K562 (cell line): ENCODE results near the gene TAF12.

Source experiments
- CBX1 ChIP-seq: sonication (generic); IDR thresholded peaks from 2 replicates; pipeline ENCODE4 v1.6.1; 2016; ENCODE audit warnings: antibody characterized with exemption, low read depth, mild to moderate bottlenecking
- EHMT2 ChIP-seq: fragments of 450-650 bp; IDR thresholded peaks from 2 replicates; pipeline ENCODE4 v1.6.1; 2018; ENCODE audit warnings: antibody characterized with exemption
- FOS ChIP-seq: IDR thresholded peaks from 3 replicates; pipeline ENCODE4 v1.6.1; 2011; ENCODE audit not compliant: insufficient read length; ENCODE audit errors: extremely low read depth
- MYC ChIP-seq, 2 experiments: fragments of 250-450 bp in 1 of 2; sonication (Bioruptor Pico) in 1 of 2; IDR thresholded peaks; 2 replicates each; pipeline versions ENCODE4 v1.5.1 to v1.6.1; 2012 to 2021; ENCODE audit warnings: low read depth in 2 of 2, borderline replicate concordance in 1 of 2, improper control_type of control experiment in 1 of 2, low read length in 1 of 2, mild to moderate bottlenecking in 1 of 2, moderate library complexity in 1 of 2
- SMARCB1 ChIP-seq: IDR thresholded peaks from 2 replicates; pipeline ENCODE4 v1.6.1; 2011; ENCODE audit warnings: improper control_type of control experiment, low read depth; ENCODE audit not compliant: insufficient read length
- SREBF2 ChIP-seq: sonication (generic); formaldehyde crosslinking; IDR thresholded peaks from 2 replicates; pipeline ENCODE4 v1.4.0; 2020; ENCODE audit warnings: mild to moderate bottlenecking, missing genetic modification reagents
- ZBTB33 ChIP-seq: sonication (generic); formaldehyde crosslinking; IDR thresholded peaks from 2 replicates; pipeline ENCODE4 v1.8.1; 2023; ENCODE audit warnings: mild to moderate bottlenecking, missing genetic modification reagents
- ZNF444 ChIP-seq: fragments of 250-450 bp; sonication (Bioruptor Pico); IDR thresholded peaks from 2 replicates; pipeline ENCODE4 v1.4.0; 2020; ENCODE audit warnings: mild to moderate bottlenecking, moderate library complexity
- TF ChIP-seq, protein P1 (sequence below): sonication (generic); formaldehyde crosslinking; IDR thresholded peaks from 2 replicates; pipeline ENCODE4 v1.8.0; 2022; ENCODE audit warnings: missing genetic modification reagents, mild to moderate bottlenecking, borderline replicate concordance
- TF ChIP-seq, protein P2 (sequence below), 3 experiments: IDR thresholded peaks in 2 of 3; conservative IDR thresholded peaks in 1 of 3; 2 replicates each; pipeline ENCODE4 v1.5.1; 2011 to 2012; ENCODE audit warnings: low read length in 3 of 3, mild to moderate bottlenecking in 3 of 3, control low read depth in 2 of 3, improper control_type of control experiment in 1 of 3, inconsistent platforms in 1 of 3, low read depth in 1 of 3, mixed read lengths in 1 of 3, moderate library complexity in 1 of 3; ENCODE audit not compliant: insufficient read depth in 2 of 3

- no peak for TF ChIP-seq EHMT2
- TF ChIP-seq ZNF444 (CRISPR knock-in tag), result no peak
- no peak for TF ChIP-seq FOS
- TF ChIP-seq CBX1, result no peak
- TF ChIP-seq, protein P1, sequence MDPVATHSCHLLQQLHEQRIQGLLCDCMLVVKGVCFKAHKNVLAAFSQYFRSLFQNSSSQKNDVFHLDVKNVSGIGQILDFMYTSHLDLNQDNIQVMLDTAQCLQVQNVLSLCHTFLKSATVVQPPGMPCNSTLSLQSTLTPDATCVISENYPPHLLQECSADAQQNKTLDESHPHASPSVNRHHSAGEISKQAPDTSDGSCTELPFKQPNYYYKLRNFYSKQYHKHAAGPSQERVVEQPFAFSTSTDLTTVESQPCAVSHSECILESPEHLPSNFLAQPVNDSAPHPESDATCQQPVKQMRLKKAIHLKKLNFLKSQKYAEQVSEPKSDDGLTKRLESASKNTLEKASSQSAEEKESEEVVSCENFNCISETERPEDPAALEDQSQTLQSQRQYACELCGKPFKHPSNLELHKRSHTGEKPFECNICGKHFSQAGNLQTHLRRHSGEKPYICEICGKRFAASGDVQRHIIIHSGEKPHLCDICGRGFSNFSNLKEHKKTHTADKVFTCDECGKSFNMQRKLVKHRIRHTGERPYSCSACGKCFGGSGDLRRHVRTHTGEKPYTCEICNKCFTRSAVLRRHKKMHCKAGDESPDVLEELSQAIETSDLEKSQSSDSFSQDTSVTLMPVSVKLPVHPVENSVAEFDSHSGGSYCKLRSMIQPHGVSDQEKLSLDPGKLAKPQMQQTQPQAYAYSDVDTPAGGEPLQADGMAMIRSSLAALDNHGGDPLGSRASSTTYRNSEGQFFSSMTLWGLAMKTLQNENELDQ (CRISPR knock-in tag), result no peak
- TF ChIP-seq SMARCB1, result no peak
- TF ChIP-seq ZBTB33, result no peak
- TF ChIP-seq, protein P2, sequence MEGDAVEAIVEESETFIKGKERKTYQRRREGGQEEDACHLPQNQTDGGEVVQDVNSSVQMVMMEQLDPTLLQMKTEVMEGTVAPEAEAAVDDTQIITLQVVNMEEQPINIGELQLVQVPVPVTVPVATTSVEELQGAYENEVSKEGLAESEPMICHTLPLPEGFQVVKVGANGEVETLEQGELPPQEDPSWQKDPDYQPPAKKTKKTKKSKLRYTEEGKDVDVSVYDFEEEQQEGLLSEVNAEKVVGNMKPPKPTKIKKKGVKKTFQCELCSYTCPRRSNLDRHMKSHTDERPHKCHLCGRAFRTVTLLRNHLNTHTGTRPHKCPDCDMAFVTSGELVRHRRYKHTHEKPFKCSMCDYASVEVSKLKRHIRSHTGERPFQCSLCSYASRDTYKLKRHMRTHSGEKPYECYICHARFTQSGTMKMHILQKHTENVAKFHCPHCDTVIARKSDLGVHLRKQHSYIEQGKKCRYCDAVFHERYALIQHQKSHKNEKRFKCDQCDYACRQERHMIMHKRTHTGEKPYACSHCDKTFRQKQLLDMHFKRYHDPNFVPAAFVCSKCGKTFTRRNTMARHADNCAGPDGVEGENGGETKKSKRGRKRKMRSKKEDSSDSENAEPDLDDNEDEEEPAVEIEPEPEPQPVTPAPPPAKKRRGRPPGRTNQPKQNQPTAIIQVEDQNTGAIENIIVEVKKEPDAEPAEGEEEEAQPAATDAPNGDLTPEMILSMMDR (IDR thresholded peaks at IDR 0.05 in 2 of 3, conservative IDR thresholded peaks at IDR 0.05 in 1 of 3; ENCODE audit: insufficient read depth in 2 of 3, low read depth in 1 of 3, low read length in 3 of 3), result no peak
- no peak for TF ChIP-seq MYC (IDR thresholded peaks at IDR 0.05; ENCODE audit: low read depth, low read length)
- TF ChIP-seq MYC (CRISPR knock-in tag; IDR thresholded peaks at IDR 0.05; ENCODE audit: borderline replicate concordance, low read depth), result no peak
- no peak for TF ChIP-seq SREBF2 (CRISPR knock-in tag)
These were observed 37.3 kb upstream of the TAF12 start for GRCh38 chr1:28680151-28680550.
